ENCODE data around the gene PHLPP1. TPM values are rescaled to one million over a fixed set of nuclear protein-coding genes. Genes with fewer than 3 reads are reported as not detected.

The PHLPP1 gene
- total RNA-seq, 6 experiments from 2014 or later = 4.5 to 7.9 (median 5.5) TPM

- H3K9me3 Mint-ChIP-seq = no peaks in the 10 kb centered on the region
- H3K36me3 Mint-ChIP-seq (ENCODE audit: low read depth) = peaks cover 6% of the 10 kb centered on the region; the same call in 1 of the 2 replicates
- H3K4me1 Mint-ChIP-seq (ENCODE audit: low read depth) = no peaks in the 10 kb centered on the region
- TF ChIP-seq CTCF (IDR thresholded peaks at IDR 0.05) = no peak
- no peak overlapping the region for H3K4me3 Mint-ChIP-seq
- no peaks in the 10 kb centered on the region for H3K27me3 Mint-ChIP-seq (ENCODE audit: insufficient read depth)
- H3K27ac Mint-ChIP-seq = no peak overlapping the region
- no peak for DNase-seq
Observed at GRCh38 chr18:62730941-62731340, 15.6 kb downstream of the PHLPP1 start.

DNA sequence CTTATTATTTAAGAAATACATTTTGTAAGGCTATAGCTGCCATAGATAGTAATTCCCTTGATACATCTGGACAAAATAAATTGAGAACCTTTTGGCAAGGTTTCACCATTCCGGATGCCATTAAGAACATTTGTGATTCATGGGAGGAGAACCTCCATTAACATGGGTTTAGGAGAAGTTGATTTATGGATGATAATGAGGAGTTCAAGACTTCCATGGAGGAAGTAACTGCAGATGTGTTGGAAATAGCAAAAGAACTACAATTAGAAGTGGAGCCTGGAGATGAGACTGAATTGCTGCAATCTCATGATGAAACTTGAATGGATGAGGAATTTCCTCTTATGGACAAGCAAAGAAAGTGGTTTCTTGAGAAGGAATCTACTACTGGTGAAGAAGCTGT is 17.3 kb downstream of the PHLPP1 start:
- TF ChIP-seq CTCF (IDR thresholded peaks at IDR 0.05) = no peak
- DNase-seq = no peak
- Mint-ChIP-seq H3K36me3 (ENCODE audit: low read depth) (peaks cover 6% of the 10 kb centered on the region; the same call in 1 of the 2 replicates), H3K27ac (no peak overlapping the region), H3K27me3 (ENCODE audit: insufficient read depth) (no peaks in the 10 kb centered on the region), H3K9me3 (no peaks in the 10 kb centered on the region), H3K4me1 (ENCODE audit: low read depth) (no peaks in the 10 kb centered on the region), H3K4me3 (no peak overlapping the region)

DNA sequence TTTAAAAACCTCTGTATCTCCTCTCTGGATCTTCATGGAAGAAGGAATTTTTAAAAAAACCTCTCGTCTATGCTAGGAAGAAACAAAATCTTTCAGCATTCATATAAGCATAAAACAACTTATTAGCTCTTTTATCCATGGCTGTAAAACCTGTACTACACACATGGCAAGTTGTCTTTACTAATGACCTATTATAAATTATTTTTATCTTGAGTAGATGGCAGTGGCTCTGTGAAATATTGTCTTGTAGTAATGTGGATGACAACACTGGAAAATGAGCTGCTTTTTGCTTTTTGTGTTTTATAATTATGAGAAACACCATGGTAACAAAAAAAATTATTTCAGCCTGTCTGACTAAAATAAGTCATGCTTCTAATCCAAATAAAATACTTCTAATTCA is 18.9 kb downstream of the PHLPP1 start:
- Mint-ChIP-seq H3K4me1 (ENCODE audit: low read depth) (no peaks in the 10 kb centered on the region), H3K36me3 (ENCODE audit: low read depth) (peaks cover 6% of the 10 kb centered on the region; the same call in 1 of the 2 replicates), H3K4me3 (no peak overlapping the region), H3K27ac (no peak overlapping the region), H3K27me3 (ENCODE audit: insufficient read depth) (no peaks in the 10 kb centered on the region), H3K9me3 (no peaks in the 10 kb centered on the region)
- DNase-seq = no peak
- TF ChIP-seq CTCF (IDR thresholded peaks at IDR 0.05) = no peak

DNA sequence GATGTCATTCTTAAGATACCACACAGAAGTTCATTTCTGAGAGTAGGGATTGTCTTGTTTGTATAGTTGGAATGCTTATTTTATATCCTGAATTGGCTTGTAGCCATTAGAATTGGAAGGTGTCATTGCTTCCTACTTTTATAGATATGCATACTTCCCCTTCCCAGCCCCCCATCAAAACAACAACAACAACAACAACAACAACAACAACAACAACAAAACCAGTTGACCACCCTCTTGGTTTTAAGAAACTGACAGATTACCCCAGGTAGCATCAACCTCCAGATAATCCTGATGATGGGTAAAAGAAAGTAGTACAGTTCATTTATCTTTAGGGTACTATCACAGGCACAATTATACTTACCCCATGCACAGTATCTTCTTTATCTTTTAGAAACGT is 20.0 kb downstream of the PHLPP1 start:
- Mint-ChIP-seq H3K27ac (no peak overlapping the region), H3K9me3 (no peaks in the 10 kb centered on the region), H3K4me1 (ENCODE audit: low read depth) (no peaks in the 10 kb centered on the region), H3K36me3 (ENCODE audit: low read depth) (peaks cover 6% of the 10 kb centered on the region; the same call in 1 of the 2 replicates), H3K27me3 (ENCODE audit: insufficient read depth) (no peaks in the 10 kb centered on the region), H3K4me3 (no peak overlapping the region)
- no peak for TF ChIP-seq CTCF (IDR thresholded peaks at IDR 0.05)
- DNase-seq = no peak

DNA sequence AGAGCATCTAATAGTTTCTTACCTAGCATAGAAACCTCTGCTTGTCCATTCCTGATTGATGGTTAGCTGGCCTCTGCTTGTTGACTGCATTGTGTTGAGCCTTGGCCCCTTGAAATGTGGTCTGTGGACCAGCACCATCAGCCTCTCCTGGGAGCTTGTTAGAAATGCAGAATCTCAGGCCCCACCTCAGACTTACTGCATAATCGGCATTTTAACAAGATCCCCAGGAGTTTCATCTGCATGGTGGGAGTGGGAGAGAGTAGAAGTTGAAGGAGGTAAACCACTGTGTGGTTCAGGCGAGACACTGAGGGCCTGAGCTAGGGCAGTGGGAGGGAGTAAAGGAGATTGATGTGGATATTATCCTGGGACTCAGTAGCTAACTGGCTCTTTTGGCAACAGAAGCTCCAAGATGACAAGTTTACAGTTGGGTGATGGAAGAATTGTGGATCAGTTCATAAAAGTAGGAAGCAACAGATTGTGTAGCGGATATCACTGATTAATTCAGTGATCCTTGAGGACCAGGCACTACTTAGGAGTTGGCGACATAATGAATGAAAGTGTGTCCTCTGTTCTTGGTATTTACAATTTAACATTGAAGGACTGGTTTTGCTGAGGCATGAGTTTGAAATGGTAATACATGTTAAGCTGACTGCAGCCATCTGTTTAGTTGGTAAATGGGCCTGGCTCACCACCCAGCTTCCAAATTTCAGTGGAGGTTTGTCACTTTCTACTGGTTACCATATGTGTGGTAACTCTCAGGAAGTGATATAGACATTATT is 20.9 kb downstream of the PHLPP1 start:
- Mint-ChIP-seq H3K27me3 (ENCODE audit: insufficient read depth) (no peaks in the 10 kb centered on the region), H3K4me3 (no peak overlapping the region), H3K4me1 (ENCODE audit: low read depth) (no peaks in the 10 kb centered on the region), H3K9me3 (no peaks in the 10 kb centered on the region), H3K36me3 (ENCODE audit: low read depth) (peaks cover 5% of the 10 kb centered on the region; the same call in 1 of the 2 replicates), H3K27ac (no peak overlapping the region)
- no peak for TF ChIP-seq CTCF (IDR thresholded peaks at IDR 0.05)
- DNase-seq = no peak
